Measurements from ENCODE around the gene SERPINB4. TPM values are rescaled to one million over a fixed set of nuclear protein-coding genes. Genes with fewer than 3 reads are reported as not detected.

SERPINB4 gene
- polyA plus RNA-seq, 3 donors, result not detected

Other genes starting within 250 kb of the SERPINB4 start
- 10 to 100 TPM; 58.3 to 61.0 (median 59.8) TPM for gene VPS4B, start 221.8 kb downstream of the SERPINB4 start, polyA plus RNA-seq (ENCODE audit: insufficient read length in 3 of 3)
- not detected for gene SERPINB5, start 167.3 kb downstream of the SERPINB4 start, polyA plus RNA-seq (ENCODE audit: insufficient read length in 3 of 3)
- under 1 TPM in 1 of 3 donors, not detected in 2; 0.10 TPM for gene SERPINB12, start 101.9 kb downstream of the SERPINB4 start, polyA plus RNA-seq (ENCODE audit: insufficient read length in 3 of 3)
- gene SERPINB13, start 56.9 kb downstream of the SERPINB4 start, polyA plus RNA-seq (ENCODE audit: insufficient read length in 3 of 3), result not detected
- gene SERPINB3, start 17.6 kb upstream of the SERPINB4 start, polyA plus RNA-seq (ENCODE audit: insufficient read length in 3 of 3), result under 1 TPM in 2 of 3 donors, not detected in 1; 0.12 to 0.17 TPM
- gene SERPINB11, start 58.7 kb upstream of the SERPINB4 start, polyA plus RNA-seq (ENCODE audit: insufficient read length in 3 of 3), result not detected
- under 1 TPM; 0.32 to 0.76 (median 0.47) TPM for gene SERPINB7, start 131.2 kb upstream of the SERPINB4 start, polyA plus RNA-seq (ENCODE audit: insufficient read length in 3 of 3)
- under 1 TPM in 2 of 3 donors, not detected in 1; 0.06 to 0.15 TPM for gene SERPINB2, start 243.4 kb upstream of the SERPINB4 start, polyA plus RNA-seq (ENCODE audit: insufficient read length in 3 of 3)

Data from right renal cortex interstitium (tissue), 3 donors.